NCI-H2029 (cell line): ENCODE data around the gene AGBL1.

Experiments used
- DNase-seq: peaks from one replicate; lab custom pipeline; 2025; lab: John Stamatoyannopoulos, UW

The AGBL1 gene

GRCh38 chr15:86237111-86237500 lies 157.4 kb downstream of the AGBL1 start:
- DNase-seq: no peak

DNA sequence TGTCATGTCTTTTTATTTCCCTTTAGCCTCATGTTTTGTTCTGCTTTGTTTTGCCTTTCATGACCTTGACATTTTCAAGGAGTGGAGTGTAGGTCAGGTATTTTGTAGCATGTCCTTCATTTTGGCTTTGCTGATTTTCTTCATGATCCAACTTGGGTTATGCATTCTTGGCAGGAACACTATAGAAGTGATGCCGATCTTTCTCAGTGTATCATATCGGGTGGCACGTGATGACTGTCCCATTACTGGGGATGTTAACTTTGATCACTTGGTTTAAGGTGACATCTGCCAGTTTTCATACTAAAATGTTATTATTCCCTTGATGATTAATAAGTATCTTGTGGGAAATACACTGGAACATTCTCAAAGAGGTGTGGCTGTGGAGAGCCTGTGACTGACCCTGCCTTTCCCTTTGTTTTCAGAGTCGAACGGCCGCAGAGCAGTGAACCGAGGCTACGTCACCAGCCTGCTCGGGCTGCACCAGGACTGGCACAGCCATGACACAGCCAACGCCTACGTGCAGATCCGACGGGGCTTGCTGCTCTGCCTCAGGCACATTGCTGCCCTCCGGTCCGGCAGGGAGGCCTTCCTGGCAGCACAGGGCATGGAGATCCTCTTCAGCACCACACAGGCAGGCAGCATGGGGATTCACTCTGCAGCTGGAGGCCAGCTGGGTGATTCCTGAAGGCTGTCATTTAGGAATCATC lies 167.7 kb downstream of the AGBL1 start:
- DNase-seq: no peak

GRCh38 chr15:86255247-86255646 lies 175.6 kb downstream of the AGBL1 start:
- DNase-seq: no peak

DNA sequence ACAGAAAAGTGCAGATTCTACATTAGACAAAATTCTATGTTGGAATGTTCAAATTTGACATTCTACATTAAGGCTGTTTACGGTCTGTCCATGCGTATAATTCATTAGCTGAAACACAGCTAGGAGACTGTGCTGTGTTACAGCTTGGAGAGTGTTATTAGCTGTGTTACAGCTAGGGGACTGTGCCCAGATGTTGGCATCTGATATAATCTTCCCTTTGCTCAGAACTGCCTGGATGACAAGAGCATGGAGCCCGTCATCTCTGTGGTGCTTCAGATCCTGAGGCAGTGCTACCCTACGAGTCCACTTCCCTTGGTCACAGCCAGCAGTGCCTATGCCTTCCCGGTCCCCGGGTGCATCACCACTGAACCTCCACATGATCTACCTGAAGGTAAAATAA lies 177.0 kb downstream of the AGBL1 start:
- no peak for DNase-seq

GRCh38 chr15:86259589-86259988 lies 179.9 kb downstream of the AGBL1 start:
- DNase-seq: no peak

- DNase-seq: no peak
Measured at GRCh38 chr15:86263230-86263629, 183.6 kb downstream of the AGBL1 start.

- no peak for DNase-seq
Measured at GRCh38 chr15:86266896-86267484, 187.3 kb downstream of the AGBL1 start.

- no peak for DNase-seq
Measured at GRCh38 chr15:86267892-86268291, 188.2 kb downstream of the AGBL1 start.

GRCh38 chr15:86268558-86268957 lies 188.9 kb downstream of the AGBL1 start:
- DNase-seq: no peak

- no peak for DNase-seq
Measured at GRCh38 chr15:86273309-86273708, 193.6 kb downstream of the AGBL1 start.

DNA sequence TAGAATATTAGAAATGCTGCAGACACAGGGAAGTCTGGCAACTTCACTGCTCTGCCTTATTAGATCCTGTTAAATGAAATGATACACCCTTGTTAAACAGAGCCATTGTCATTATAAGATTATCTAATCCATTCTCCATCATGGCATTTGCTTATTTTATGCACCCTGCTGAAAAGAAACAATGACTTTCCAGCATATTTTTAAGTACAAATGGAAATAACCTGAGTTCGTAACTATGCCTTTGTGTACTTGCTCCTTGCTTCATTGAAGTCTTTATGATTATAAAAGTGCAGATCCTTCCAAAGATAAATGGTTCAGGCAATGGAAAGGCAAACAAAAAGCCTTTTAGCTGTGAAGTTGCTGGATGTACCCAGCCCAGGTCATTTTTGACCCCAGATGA lies 195.7 kb downstream of the AGBL1 start:
- no peak for DNase-seq

GRCh38 chr15:86278586-86278985 lies 198.9 kb downstream of the AGBL1 start:
- DNase-seq: no peak

- no peak for DNase-seq
Measured at GRCh38 chr15:86284635-86285034, 205.0 kb downstream of the AGBL1 start.

GRCh38 chr15:86295511-86295910 lies 215.8 kb downstream of the AGBL1 start:
- no peak for DNase-seq

- no peak for DNase-seq
Measured at GRCh38 chr15:86296769-86297168, 217.1 kb downstream of the AGBL1 start.

GRCh38 chr15:86300390-86301125 lies 220.9 kb downstream of the AGBL1 start:
- no peak for DNase-seq

- DNase-seq: no peak
Measured at GRCh38 chr15:86311568-86312280, 232.1 kb downstream of the AGBL1 start.

DNA sequence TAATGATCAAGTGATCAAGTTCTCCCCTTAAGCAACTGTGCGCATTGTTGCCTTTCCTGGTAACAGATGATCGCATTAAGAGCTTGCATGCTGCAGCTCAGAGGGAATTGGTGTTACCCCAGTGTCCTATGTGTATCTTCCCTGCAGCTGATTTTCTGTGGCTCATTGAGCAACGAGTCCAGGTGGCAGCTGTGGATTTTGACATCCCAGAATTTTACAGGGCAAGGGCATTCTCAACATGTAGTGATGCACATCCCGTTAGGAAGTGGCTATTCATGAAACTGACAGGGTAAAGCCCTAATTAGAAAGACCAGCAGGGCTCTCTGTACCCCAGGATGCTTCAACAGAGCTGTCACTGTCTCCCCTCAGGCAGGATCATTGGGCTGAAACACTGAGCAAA lies 232.8 kb downstream of the AGBL1 start:
- DNase-seq: no peak

DNA sequence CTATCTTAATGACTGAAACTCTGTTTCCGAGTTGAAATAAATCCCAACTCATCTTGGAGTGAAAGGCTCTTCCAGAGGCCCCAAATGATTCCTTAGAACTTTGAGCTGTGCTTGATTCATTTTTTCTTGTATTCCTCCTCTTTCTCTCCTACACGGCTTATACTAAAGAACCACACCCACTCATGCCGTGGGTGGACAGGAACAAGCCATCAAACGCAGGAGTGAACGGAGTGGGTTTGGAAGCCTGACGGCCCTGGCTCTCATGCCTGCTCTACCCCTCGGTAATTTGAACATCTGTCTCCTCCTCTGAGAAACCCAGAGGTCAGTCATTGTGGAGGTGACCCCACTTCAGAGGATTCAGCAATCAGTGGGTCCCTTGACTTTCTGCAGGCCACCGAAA lies 236.5 kb downstream of the AGBL1 start:
- no peak for DNase-seq

DNA sequence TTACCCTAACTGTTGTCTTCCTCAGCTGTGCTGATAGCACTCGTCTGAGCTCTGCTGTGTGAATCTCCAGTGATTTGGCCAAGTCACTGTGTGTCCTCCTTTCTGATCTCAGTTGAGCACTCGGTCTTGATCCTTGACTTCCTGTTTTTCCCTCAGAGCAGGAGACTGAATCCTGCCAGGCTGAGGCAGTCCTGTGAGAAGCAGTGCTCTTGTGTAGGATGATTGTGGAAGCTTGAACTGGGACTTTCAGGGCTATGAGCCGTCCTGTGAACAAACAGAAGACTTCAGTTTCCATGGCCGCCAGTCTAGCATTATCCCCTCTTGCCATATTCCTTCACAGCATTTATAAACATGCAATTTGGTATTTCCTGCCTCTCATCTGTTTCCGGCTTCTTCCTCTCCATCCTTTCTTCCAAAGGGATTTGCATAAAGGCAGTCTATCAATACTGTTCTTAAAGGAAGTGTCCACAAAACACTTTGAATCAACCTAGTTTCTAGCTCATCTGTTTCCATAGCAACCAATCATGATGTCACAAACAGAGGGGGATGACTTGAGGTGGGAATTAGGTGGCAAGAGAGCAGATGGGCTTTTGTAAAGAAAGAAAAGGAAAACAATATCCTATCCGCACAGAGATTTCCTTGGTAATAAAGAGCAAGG lies 237.2 kb downstream of the AGBL1 start:
- DNase-seq: no peak

- no peak for DNase-seq
Measured at GRCh38 chr15:86317384-86317740, 237.7 kb downstream of the AGBL1 start.

DNA sequence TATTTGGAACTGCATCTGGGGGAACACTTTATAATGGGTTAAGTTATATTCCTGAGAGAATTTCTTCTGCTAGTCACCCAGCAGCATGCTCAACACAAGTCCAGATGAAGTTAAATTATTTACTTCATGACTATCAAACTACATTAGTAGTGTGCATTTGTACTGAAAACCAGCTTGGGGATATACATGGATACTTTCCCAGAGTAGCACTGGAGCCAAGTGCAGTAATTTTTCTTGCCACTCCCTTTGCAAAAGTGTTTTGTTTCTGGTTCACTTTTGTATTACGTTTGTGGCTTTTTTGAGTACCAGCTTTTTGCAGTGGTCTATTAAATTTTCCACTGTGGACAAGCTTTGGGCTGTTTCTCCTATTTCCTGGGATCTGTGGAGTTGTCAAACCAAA lies 243.0 kb downstream of the AGBL1 start:
- no peak for DNase-seq
